Thoracic aorta (tissue), 2 donors: ENCODE data around the gene MED12L. TPM values are rescaled to one million over a fixed set of nuclear protein-coding genes. Genes with fewer than 3 reads are reported as not detected.

Experiments used
- ATAC-seq: fragments of 150-250 bp; one replicate; pipeline ENCODE4 v1.8.0; 2017; ENCODE audit warnings: low read depth; ENCODE audit not compliant: insufficient number of reproducible peaks, low FRiP score
- DNase-seq: peaks from one replicate; pipeline ENCODE4 v3.0.0-alpha.2; 2020; ENCODE audit warnings: low spot score
- H3K27ac ChIP-seq, 2 donors: fragments of 200-600 bp; sonication (generic); 1 replicate in 1 of 2; 2 replicates in 1 of 2; pipeline ENCODE4 v1.5.1; 2016; ENCODE audit warnings: mild to moderate bottlenecking in 2 of 2, moderate library complexity in 2 of 2
- H3K27me3 ChIP-seq: fragments of 200-600 bp; sonication (generic); replicated peaks from 2 replicates; pipeline ENCODE4 v1.6.0; 2016; ENCODE audit warnings: mild to moderate bottlenecking; ENCODE audit not compliant: insufficient read depth
- H3K36me3 ChIP-seq: fragments of 200-600 bp; sonication (generic); one replicate; pipeline ENCODE4 v1.5.1; 2016
- H3K4me1 ChIP-seq, 2 donors: fragments of 200-600 bp; sonication (generic); 1 replicate in 1 of 2; 2 replicates in 1 of 2; pipeline versions ENCODE4 v1.5.1 to v1.6.0; 2016; ENCODE audit warnings: low read depth in 2 of 2, mild to moderate bottlenecking in 1 of 2; ENCODE audit not compliant: control insufficient read depth in 1 of 2
- H3K4me3 ChIP-seq: fragments of 200-600 bp; sonication (generic); 2 replicates; pipeline ENCODE4 v1.5.1; 2016; ENCODE audit warnings: mild to moderate bottlenecking
- H3K9me3 ChIP-seq: fragments of 200-600 bp; sonication (generic); 2 replicates; pipeline ENCODE4 v1.5.1; 2016
- total RNA-seq, 2 donors: library from RNA; depleted of rRNA; stranded (reverse); fragments of >200 nt; gene quantifications; one replicate each; pipeline versions ENCODE4 v1.1.0 to v1.2.3, GENCODE V29; 2016
- TF ChIP-seq, protein P1 (sequence below): fragments of 200-600 bp; sonication (generic); IDR thresholded peaks from one replicate; pipeline ENCODE4 v1.5.1; 2019; ENCODE audit warnings: antibody characterized with exemption

The MED12L gene
- total RNA-seq, 2 donors from 2014 or later = 0.27 to 2.0 TPM

DNA sequence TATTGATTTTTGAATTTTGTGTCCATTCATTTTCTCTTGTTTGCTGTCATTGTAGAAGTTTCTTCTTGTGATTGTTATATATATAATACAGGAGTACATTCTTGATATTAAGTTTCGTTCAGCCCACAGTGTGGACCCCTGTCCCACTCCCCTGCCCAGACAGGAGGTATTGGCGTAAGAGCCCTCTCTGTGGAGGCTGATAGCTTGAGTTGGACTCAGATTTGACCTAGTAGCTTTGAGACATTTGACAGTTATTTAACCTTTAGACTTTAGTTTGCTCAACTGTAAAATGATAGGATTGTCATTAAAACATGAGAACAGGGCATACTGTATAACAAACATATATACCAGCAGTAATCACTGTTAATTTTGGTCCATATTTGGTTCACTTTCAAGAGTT, 90.5 kb downstream of the MED12L start:
- ATAC-seq (no peak), DNase-seq (no peak)
- H3K27me3 ChIP-seq = no peaks in the 10 kb centered on the region
- no peak overlapping the region for H3K27ac ChIP-seq
- no peaks in the 10 kb centered on the region for H3K4me1 ChIP-seq
- no peaks in the 10 kb centered on the region for H3K9me3 ChIP-seq
- TF ChIP-seq, protein P1, sequence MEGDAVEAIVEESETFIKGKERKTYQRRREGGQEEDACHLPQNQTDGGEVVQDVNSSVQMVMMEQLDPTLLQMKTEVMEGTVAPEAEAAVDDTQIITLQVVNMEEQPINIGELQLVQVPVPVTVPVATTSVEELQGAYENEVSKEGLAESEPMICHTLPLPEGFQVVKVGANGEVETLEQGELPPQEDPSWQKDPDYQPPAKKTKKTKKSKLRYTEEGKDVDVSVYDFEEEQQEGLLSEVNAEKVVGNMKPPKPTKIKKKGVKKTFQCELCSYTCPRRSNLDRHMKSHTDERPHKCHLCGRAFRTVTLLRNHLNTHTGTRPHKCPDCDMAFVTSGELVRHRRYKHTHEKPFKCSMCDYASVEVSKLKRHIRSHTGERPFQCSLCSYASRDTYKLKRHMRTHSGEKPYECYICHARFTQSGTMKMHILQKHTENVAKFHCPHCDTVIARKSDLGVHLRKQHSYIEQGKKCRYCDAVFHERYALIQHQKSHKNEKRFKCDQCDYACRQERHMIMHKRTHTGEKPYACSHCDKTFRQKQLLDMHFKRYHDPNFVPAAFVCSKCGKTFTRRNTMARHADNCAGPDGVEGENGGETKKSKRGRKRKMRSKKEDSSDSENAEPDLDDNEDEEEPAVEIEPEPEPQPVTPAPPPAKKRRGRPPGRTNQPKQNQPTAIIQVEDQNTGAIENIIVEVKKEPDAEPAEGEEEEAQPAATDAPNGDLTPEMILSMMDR = no peak
- no peaks in the 10 kb centered on the region for H3K36me3 ChIP-seq
- H3K4me3 ChIP-seq = no peak overlapping the region

DNA sequence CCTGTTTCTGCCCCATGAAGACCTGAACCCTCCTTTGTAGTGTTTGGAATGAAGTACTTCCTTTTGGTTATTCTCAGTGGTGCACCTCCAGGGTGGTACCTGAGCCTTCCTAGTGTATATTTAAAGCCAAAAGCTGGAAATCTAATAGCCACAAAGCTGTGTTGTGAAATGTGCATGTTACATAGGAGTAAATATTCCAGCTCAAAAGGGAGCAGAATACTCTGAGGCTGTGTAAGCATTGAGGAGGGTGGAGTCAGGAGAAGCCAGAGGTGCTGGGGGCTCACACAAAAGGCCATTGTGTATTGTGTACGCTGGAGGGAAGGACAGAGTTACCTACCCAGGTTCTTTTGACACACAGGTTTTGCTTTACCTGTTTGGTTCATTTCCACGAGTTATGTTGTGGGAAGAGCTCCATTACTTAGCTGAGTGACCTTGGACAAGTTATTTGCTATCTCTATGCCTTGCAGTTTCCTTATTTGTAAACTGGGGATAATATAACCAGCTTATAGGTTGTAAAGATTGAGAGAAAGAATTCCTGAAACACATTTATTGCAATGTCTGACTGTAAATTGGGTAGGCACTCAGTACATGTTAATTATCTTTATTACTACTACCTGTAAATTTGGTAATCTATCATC, 92.9 kb downstream of the MED12L start:
- TF ChIP-seq, protein P1 = no peak
- H3K27ac ChIP-seq = no peak overlapping the region
- no peaks in the 10 kb centered on the region for H3K27me3 ChIP-seq
- no peak for ATAC-seq
- no peak for DNase-seq
- H3K9me3 ChIP-seq = no peaks in the 10 kb centered on the region
- no peaks in the 10 kb centered on the region for H3K36me3 ChIP-seq
- H3K4me1 ChIP-seq = no peaks in the 10 kb centered on the region
- no peak overlapping the region for H3K4me3 ChIP-seq

DNA sequence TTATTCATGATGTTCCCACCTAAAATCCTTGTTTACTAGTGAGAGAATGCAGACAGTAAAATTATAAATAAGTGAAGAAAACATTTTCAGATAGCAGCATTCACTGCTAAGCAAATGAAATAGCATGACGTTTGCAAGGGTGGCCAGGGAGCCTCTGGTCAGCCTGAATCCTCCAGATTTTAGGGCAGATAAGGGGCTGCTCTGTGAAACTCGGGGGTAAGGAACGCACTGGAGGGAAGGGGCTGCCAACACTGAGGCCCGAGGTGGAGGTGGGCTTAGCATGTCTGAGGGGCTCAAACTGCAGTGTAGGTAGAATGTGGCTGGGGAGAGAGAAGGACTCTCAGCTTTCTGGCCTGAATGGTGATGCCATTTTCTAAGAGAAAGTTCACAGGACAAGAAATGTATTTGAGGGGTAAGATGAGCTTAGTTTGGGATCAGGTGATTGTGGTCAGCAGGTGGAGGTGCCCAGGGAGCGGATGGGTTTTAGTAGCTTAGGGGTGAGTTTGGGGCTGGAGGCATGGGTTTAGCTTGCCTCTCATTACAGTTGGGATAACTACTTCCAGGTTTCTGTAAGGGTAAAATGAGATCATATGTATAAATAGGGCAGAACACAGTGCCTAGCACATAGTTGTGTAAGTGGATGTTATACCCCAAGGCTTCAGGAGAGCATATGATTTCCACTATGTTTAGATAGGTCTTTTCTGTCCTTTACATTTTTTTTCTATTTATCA, 97.0 kb downstream of the MED12L start:
- DNase-seq (no peak), ATAC-seq (no peak)
- H3K9me3 ChIP-seq = no peaks in the 10 kb centered on the region
- no peaks in the 10 kb centered on the region for H3K27me3 ChIP-seq
- no peaks in the 10 kb centered on the region for H3K4me1 ChIP-seq
- TF ChIP-seq, protein P1 = no peak
- no peak overlapping the region for H3K27ac ChIP-seq
- H3K36me3 ChIP-seq = no peaks in the 10 kb centered on the region
- no peak overlapping the region for H3K4me3 ChIP-seq

DNA sequence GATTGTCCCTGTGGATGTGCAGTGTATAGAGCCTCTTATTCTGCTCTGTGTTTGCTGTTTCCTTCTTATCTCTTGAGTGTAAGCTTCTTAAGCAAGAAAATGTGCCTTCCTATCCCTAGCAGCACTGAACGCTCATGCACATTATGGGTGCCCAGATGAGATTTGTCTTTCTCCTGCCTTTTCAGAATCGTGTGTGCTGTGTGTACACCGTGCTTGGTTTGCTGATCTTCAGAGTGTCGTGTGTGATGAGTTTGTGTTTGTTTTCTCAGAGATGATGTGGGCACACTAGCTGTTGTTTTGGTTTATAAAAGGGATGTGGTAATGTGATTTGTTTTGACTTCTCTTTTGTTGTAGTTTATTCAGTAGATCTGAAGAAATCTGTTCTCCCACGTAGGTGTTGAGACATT, 97.8 kb downstream of the MED12L start:
- Histone ChIP-seq H3K9me3 (no peaks in the 10 kb centered on the region), H3K4me3 (no peak overlapping the region), H3K36me3 (no peaks in the 10 kb centered on the region), H3K27me3 (no peaks in the 10 kb centered on the region), H3K27ac (no peak overlapping the region), H3K4me1 (no peaks in the 10 kb centered on the region)
- DNase-seq (no peak), ATAC-seq (peak; percentile 20)
- TF ChIP-seq, protein P1 = no peak

DNA sequence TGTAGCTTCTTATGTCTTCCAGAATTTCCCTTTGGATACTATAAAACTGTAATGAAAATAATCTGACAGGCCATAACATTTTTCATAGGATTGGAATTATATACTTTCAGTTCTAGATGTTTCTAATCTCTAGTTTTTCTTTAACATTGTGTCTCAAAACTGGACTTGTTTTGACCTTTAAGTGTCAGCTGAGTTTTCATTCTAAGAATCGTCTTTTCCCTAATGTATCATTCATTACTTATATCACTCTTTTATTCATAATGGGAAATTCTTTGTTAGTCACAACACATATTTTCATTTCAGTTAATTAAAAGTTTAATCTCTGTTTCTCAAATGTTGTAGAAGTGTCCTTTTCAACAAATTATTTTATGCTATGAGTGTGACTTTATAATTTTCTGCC, 105.6 kb downstream of the MED12L start:
- no peak for ATAC-seq
- H3K36me3 ChIP-seq = no peaks in the 10 kb centered on the region
- H3K27ac ChIP-seq = no peak overlapping the region
- no peak for DNase-seq
- H3K27me3 ChIP-seq = no peaks in the 10 kb centered on the region
- H3K9me3 ChIP-seq = no peaks in the 10 kb centered on the region
- no peak overlapping the region for H3K4me3 ChIP-seq
- TF ChIP-seq, protein P1 = no peak
- no peaks in the 10 kb centered on the region for H3K4me1 ChIP-seq
